Loucy (cell line): ENCODE results near the gene NOX5.

Experiments used
- CTCF ChIP-seq: fragments of 200-600 bp; sonication (generic); conservative IDR thresholded peaks from 2 replicates; pipeline ENCODE4 v1.5.1; 2014; ENCODE audit warnings: mild to moderate bottlenecking, antibody characterized with exemption, low read length
- EZH2phosphoT487 ChIP-seq: fragments of 200-600 bp; IDR thresholded peaks from 2 replicates; pipeline ENCODE4 v1.6.1; 2018; ENCODE audit warnings: antibody characterized with exemption, mild to moderate bottlenecking, moderate library complexity, borderline replicate concordance

GRCh38 chr15:68990992-68991500, 23.4 kb upstream of the NOX5 start:
- TF ChIP-seq CTCF (no peak), EZH2phosphoT487 (no peak)
